Cardiac ventricle fibroblast (primary cell): ENCODE measurements around the gene RPL4. TPM values are rescaled to one million over a fixed set of nuclear protein-coding genes. Genes with fewer than 3 reads are reported as not detected.

Source experiments
- total RNA-seq: library from RNA; depleted of rRNA; stranded (reverse); fragments of >200 nt; gene quantifications from 2 replicates; pipeline ENCODE4 v1.2.3, GENCODE V29; 2015

RPL4 gene
- 5,024 and 5,893 TPM in 2 replicates for total RNA-seq

GRCh38 chr15:66504563-66505429, at the start of gene RPL4, which contains the start of gene ZWILCH:
RPL4 (minus strand) TSS chr15:66504855; CDS start chr15:66504790, 65 bp downstream.
ZWILCH (plus strand) TSS chr15:66505326; CDS start chr15:66505339, 13 bp downstream.

GRCh38 chr15:66497502-66498455, 6.9 kb downstream of the RPL4 start, which contains the start of gene SNAPC5:
SNAPC5 (minus strand) TSS chr15:66497762; CDS start chr15:66497731, 31 bp downstream.

Other genes starting within 250 kb of the RPL4 start
- gene DIS3L, start 211.3 kb downstream of the RPL4 start, total RNA-seq = 14.6 and 17.5 TPM in 2 replicates
- 4.1 and 5.0 TPM in 2 replicates for gene TIPIN, start 148.2 kb downstream of the RPL4 start, total RNA-seq
- gene MAP2K1, start 117.9 kb downstream of the RPL4 start, total RNA-seq = 36.7 and 40.5 TPM in 2 replicates
- gene SNAPC5, start 7.1 kb downstream of the RPL4 start, total RNA-seq = 9.6 and 12.4 TPM in 2 replicates
- 4.5 and 8.3 TPM in 2 replicates for gene ZWILCH, start 471 bp upstream of the RPL4 start, total RNA-seq
- 1.6 TPM in 1 of 2 replicates, not detected in the other for gene LCTL, start 61.1 kb upstream of the RPL4 start, total RNA-seq
- gene SMAD6, start 197.4 kb upstream of the RPL4 start, total RNA-seq = 31.4 and 43.7 TPM in 2 replicates